Esophagus muscularis mucosa (tissue), 4 donors: ENCODE data around the gene WSB1. TPM values are rescaled to one million over a fixed set of nuclear protein-coding genes. Genes with fewer than 3 reads are reported as not detected.

ENCODE experiments used
- DNase-seq: peaks from one replicate; pipeline ENCODE4 v3.0.0-alpha.2; 2017; ENCODE audit errors: extremely low spot score
- H3K27ac ChIP-seq, 4 donors: fragments of 200-600 bp; sonication (generic); replicated peaks in 1 of 4; 1 replicate in 3 of 4; 2 replicates in 1 of 4; pipeline ENCODE4 v1.5.1; 2016 to 2019; ENCODE audit warnings: mild to moderate bottlenecking in 1 of 4
- H3K27me3 ChIP-seq, 4 donors: fragments of 200-600 bp; sonication (generic); one replicate each; pipeline versions ENCODE4 v1.5.1 to v1.6.0; 2016 to 2019
- H3K36me3 ChIP-seq, 4 donors: fragments of 200-600 bp; sonication (generic); one replicate each; pipeline ENCODE4 v1.5.1; 2016 to 2019
- H3K4me1 ChIP-seq, 4 donors: fragments of 200-600 bp; sonication (generic); one replicate each; pipeline ENCODE4 v1.5.1; 2016 to 2019
- H3K4me3 ChIP-seq, 4 donors: fragments of 200-600 bp; sonication (generic); 1 replicate in 2 of 4; 2 replicates in 2 of 4; pipeline ENCODE4 v1.5.1; 2016 to 2019; ENCODE audit warnings: mild to moderate bottlenecking in 4 of 4, moderate library complexity in 1 of 4
- H3K9me3 ChIP-seq, 4 donors: fragments of 200-600 bp; sonication (generic); 1 replicate in 3 of 4; 2 replicates in 1 of 4; pipeline ENCODE4 v1.5.1; 2016 to 2019
- CTCF ChIP-seq, 3 experiments: fragments of 200-600 bp in 2 of 3; fragments of 450-650 bp in 1 of 3; sonication (generic) in 2 of 3; IDR thresholded peaks; one replicate each; pipeline ENCODE4 v1.5.1; 2017 to 2019; ENCODE audit warnings: antibody characterized with exemption in 3 of 3, mild to moderate bottlenecking in 2 of 3, moderate library complexity in 1 of 3
- EP300 ChIP-seq: sonication (generic); formaldehyde crosslinking; IDR thresholded peaks from one replicate; pipeline ENCODE4 v1.6.1; 2017; ENCODE audit warnings: antibody characterized with exemption
- POLR2A ChIP-seq: fragments of 450-650 bp; IDR thresholded peaks from one replicate; pipeline ENCODE4 v1.6.1; 2017; ENCODE audit warnings: antibody characterized with exemption, moderate library complexity, mild to moderate bottlenecking, low read depth
- POLR2AphosphoS5 ChIP-seq, 2 donors: sonication (generic); formaldehyde crosslinking; IDR thresholded peaks; one replicate each; pipeline ENCODE4 v1.6.1; 2017; ENCODE audit warnings: antibody characterized with exemption in 2 of 2
- WGBS: methylation state at CpG from one replicate; pipeline ENCODE4 v1.1.5; 2018; 5-methylcytosine and 5-hydroxymethylcytosine counted together
- intact Hi-C: fragments of 100-400 bp; cut with DNase I; formaldehyde crosslinking; loops from one replicate; pipeline ENCODE4 v1.15.1; 2023
- total RNA-seq, 4 donors: library from RNA; depleted of rRNA; stranded (reverse); fragments of >200 nt; gene quantifications; one replicate each; pipeline versions ENCODE4 v1.1.0 to v1.2.1, GENCODE V29; 2016

Gene WSB1
- total RNA-seq, 4 donors from 2014 or later: 84.1 to 125 (median 118) TPM

- Histone ChIP-seq H3K27me3 (no peaks in the 10 kb centered on the region), H3K36me3 (peaks cover 0 to 41% (median 33%) of the 10 kb centered on the region in 4 donors), H3K4me1 (peaks cover 40 to 80% (median 69%) of the 10 kb centered on the region in 4 donors), H3K27ac (peak overlapping the region; percentile 68 to 84 (median 76)), H3K4me3 (no peak overlapping the region), H3K9me3 (no peaks in the 10 kb centered on the region)
- WGBS: 63% methylated on average over 4 of the region's 4 CpGs
- intact Hi-C loops: no loop called here
- TF ChIP-seq POLR2A (no peak), CTCF (IDR thresholded peaks at IDR 0.05) (no peak), EP300 (no peak), POLR2AphosphoS5 (IDR thresholded peaks at IDR 0.05) (no peak)
- peak; percentile 68 for DNase-seq
Observed at GRCh38 chr17:27320222-27320560, 26.3 kb downstream of the WSB1 start.

GRCh38 chr17:27321372-27321771, 27.5 kb downstream of the WSB1 start:
- WGBS: 77% methylated on average over 2 of the region's 2 CpGs
- H3K4me1 ChIP-seq: peaks cover 39 to 75% (median 64%) of the 10 kb centered on the region in 4 donors

GRCh38 chr17:27322026-27322425, 28.1 kb downstream of the WSB1 start:
- peaks cover 39 to 74% (median 64%) of the 10 kb centered on the region in 4 donors for H3K4me1 ChIP-seq
- H3K36me3 ChIP-seq: peaks cover 0 to 23% (median 18%) of the 10 kb centered on the region in 4 donors
- H3K27me3 ChIP-seq: no peaks in the 10 kb centered on the region
- no peak overlapping the region for H3K27ac ChIP-seq
- no peaks in the 10 kb centered on the region for H3K9me3 ChIP-seq
- intact Hi-C loops: no loop called here
- WGBS: 60% methylated on average over 1 of the region's 1 CpG
- TF ChIP-seq CTCF (IDR thresholded peaks at IDR 0.05) (no peak), POLR2A (no peak), POLR2AphosphoS5 (IDR thresholded peaks at IDR 0.05) (no peak), EP300 (no peak)
- DNase-seq: peak; percentile 57
- H3K4me3 ChIP-seq: no peak overlapping the region

More at GRCh38 chr17:27321372-27321771, 27.5 kb downstream of the WSB1 start:
- H3K27ac ChIP-seq: peak overlapping the region in 2 of 4 donors; percentile 7 to 84
- peaks cover 0 to 29% (median 24%) of the 10 kb centered on the region in 4 donors for H3K36me3 ChIP-seq
- no peaks in the 10 kb centered on the region for H3K9me3 ChIP-seq
- intact Hi-C loops: no loop called here
- no peaks in the 10 kb centered on the region for H3K27me3 ChIP-seq
- TF ChIP-seq CTCF (IDR thresholded peaks at IDR 0.05): no peak
- no peak for TF ChIP-seq POLR2AphosphoS5 (IDR thresholded peaks at IDR 0.05)
- no peak for TF ChIP-seq POLR2A
- TF ChIP-seq EP300: no peak
- no peak overlapping the region for H3K4me3 ChIP-seq
- DNase-seq: peak; percentile 39

- Histone ChIP-seq H3K36me3 (peaks cover 0 to 14% (median 10%) of the 10 kb centered on the region in 4 donors), H3K4me1 (peaks cover 39 to 72% (median 63%) of the 10 kb centered on the region in 4 donors), H3K27me3 (no peaks in the 10 kb centered on the region), H3K27ac (peak overlapping the region; percentile 38 to 56 (median 44)), H3K4me3 (no peak overlapping the region), H3K9me3 (no peaks in the 10 kb centered on the region)
- 69% methylated on average over 4 of the region's 4 CpGs for WGBS
- intact Hi-C loops: no loop called here
- peak; percentile 50 for DNase-seq
- TF ChIP-seq EP300 (no peak), POLR2A (no peak), POLR2AphosphoS5 (IDR thresholded peaks at IDR 0.05) (no peak), CTCF (IDR thresholded peaks at IDR 0.05) (no peak)
Observed at GRCh38 chr17:27322690-27323508, 29.0 kb downstream of the WSB1 start.
